B cell (primary cell): ENCODE measurements around the gene MYOCOS. TPM values are rescaled to one million over a fixed set of nuclear protein-coding genes. Genes with fewer than 3 reads are reported as not detected.

Experiments
- ATAC-seq: fragments of 200-7000 bp; cut with Tn5 transposase; one replicate; pipeline ENCODE4 v1.10.0; 2021; ENCODE audit warnings: low read depth, mild to moderate bottlenecking, moderate number of reproducible peaks, moderate library complexity
- CTCF ChIA-PET: fragments of 350-600 bp; sonication (Branson Sonifier 250); formaldehyde crosslinking; loops from one replicate; lab custom pipeline; 2021; ENCODE audit warnings: antibody characterized with exemption, inconsistent platforms; lab: Charles Lee
- POLR2A ChIA-PET: fragments of 350-600 bp; sonication (Branson Sonifier 250); formaldehyde crosslinking; loops from one replicate; lab custom pipeline; 2021; ENCODE audit warnings: antibody characterized with exemption; lab: Charles Lee
- DNase-seq: peaks from one replicate; pipeline ENCODE4 v3.0.0; 2013
- H2AFZ ChIP-seq: 2 replicates; pipeline ENCODE4 v1.6.1; 2012; ENCODE audit warnings: mild to moderate bottlenecking, low read depth, low read length; ENCODE audit not compliant: insufficient read depth, poor library complexity, severe bottlenecking
- H3K27ac ChIP-seq, 2 donors: 1 replicate in 1 of 2; 2 replicates in 1 of 2; pipeline ENCODE4 v1.5.1; 2012 to 2013; ENCODE audit warnings: low read length in 2 of 2, mild to moderate bottlenecking in 2 of 2, moderate library complexity in 1 of 2
- H3K27me3 ChIP-seq, 4 experiments: fragments of 200-600 bp in 1 of 4; sonication (generic) in 1 of 4; replicated peaks in 1 of 4; 1 replicate in 2 of 4; 2 replicates in 2 of 4; pipeline versions ENCODE4 v1.6.1 to v1.7.0; 2013 to 2016; ENCODE audit warnings: low read length in 3 of 4, mild to moderate bottlenecking in 2 of 4, mixed read lengths in 1 of 4, moderate library complexity in 1 of 4; ENCODE audit not compliant: insufficient read depth in 4 of 4, control insufficient read depth in 3 of 4; ENCODE audit errors: control extremely low read depth in 1 of 4
- H3K36me3 ChIP-seq, 2 experiments: replicated peaks in 1 of 2; 1 replicate in 1 of 2; 2 replicates in 1 of 2; pipeline versions ENCODE4 v1.6.1 to v1.7.1; 2013; ENCODE audit warnings: low read length in 1 of 2; ENCODE audit not compliant: insufficient read depth in 2 of 2, control insufficient read depth in 1 of 2; ENCODE audit errors: control extremely low read depth in 1 of 2, extremely low read depth in 1 of 2
- H3K4me1 ChIP-seq, 2 donors: fragments of 200-600 bp in 1 of 2; sonication (generic) in 1 of 2; 1 replicate in 1 of 2; 2 replicates in 1 of 2; pipeline versions ENCODE4 v1.5.1 to v1.6.1; 2013 to 2017; ENCODE audit warnings: low read length in 2 of 2; ENCODE audit not compliant: control insufficient read depth in 2 of 2, insufficient read depth in 2 of 2
- H3K4me2 ChIP-seq: replicated peaks from 2 replicates; pipeline ENCODE3; 2012; ENCODE audit warnings: mild to moderate bottlenecking, low read depth, low read length; ENCODE audit not compliant: poor library complexity, severe bottlenecking
- H3K4me3 ChIP-seq, 5 experiments: fragments of 200-600 bp in 1 of 5; sonication (generic) in 1 of 5; 1 replicate in 3 of 5; 2 replicates in 2 of 5; pipeline versions ENCODE4 v1.5.1 to v1.7.0; 2011 to 2016; ENCODE audit warnings: low read length in 4 of 5, mild to moderate bottlenecking in 4 of 5, low read depth in 2 of 5, control low read depth in 1 of 5, moderate library complexity in 1 of 5; ENCODE audit not compliant: insufficient read depth in 1 of 5; ENCODE audit errors: control extremely low read depth in 1 of 5, extremely low read depth in 1 of 5
- H3K79me2 ChIP-seq: fragments of 200-600 bp; sonication (generic); one replicate; pipeline ENCODE4 v1.6.0; 2016; ENCODE audit warnings: low read length; ENCODE audit not compliant: control insufficient read depth, insufficient read depth
- H3K9ac ChIP-seq: fragments of 200-600 bp; sonication (generic); 2 replicates; pipeline ENCODE4 v1.6.1; 2017; ENCODE audit warnings: mild to moderate bottlenecking, low read length, moderate library complexity
- H3K9me3 ChIP-seq, 3 donors: one replicate each; pipeline versions ENCODE4 v1.6.1 to v1.7.1; 2013; ENCODE audit warnings: low read length in 2 of 3; ENCODE audit not compliant: control insufficient read depth in 2 of 3, insufficient read depth in 1 of 3; ENCODE audit errors: control extremely low read depth in 1 of 3
- H4K20me1 ChIP-seq: 2 replicates; pipeline ENCODE4 v1.6.0; 2012; ENCODE audit warnings: mild to moderate bottlenecking, low read length; ENCODE audit not compliant: insufficient read depth, control insufficient read depth, poor library complexity, severe bottlenecking
- H3K27ac Mint-ChIP-seq: one replicate; pipeline ENCODE4 v1.8.0; 2021; ENCODE audit warnings: mixed read lengths
- H3K27me3 Mint-ChIP-seq: one replicate; pipeline ENCODE4 v1.8.0; 2021; ENCODE audit warnings: mixed read lengths
- H3K4me1 Mint-ChIP-seq: one replicate; pipeline ENCODE4 v1.8.0; 2021; ENCODE audit warnings: mixed read lengths
- H3K4me3 Mint-ChIP-seq: one replicate; pipeline ENCODE4 v1.8.0; 2021; ENCODE audit warnings: mixed read lengths
- H3K9me3 Mint-ChIP-seq: one replicate; pipeline ENCODE4 v1.8.0; 2022; ENCODE audit warnings: mixed read lengths; ENCODE audit not compliant: insufficient read depth
- EZH2 ChIP-seq: IDR thresholded peaks from 2 replicates; pipeline ENCODE4 v1.6.1; 2012; ENCODE audit warnings: borderline replicate concordance, low read depth, mild to moderate bottlenecking, moderate library complexity, low read length; ENCODE audit not compliant: insufficient read depth, poor library complexity, severe bottlenecking
- WGBS: methylation state at CpG from one replicate; pipeline ENCODE4 v1.1.5; 2013; ENCODE audit warnings: missing lambda C conversion rate; ENCODE audit not compliant: insufficient coverage; 5-methylcytosine and 5-hydroxymethylcytosine counted together
- intact Hi-C: fragments of 100-400 bp; cut with micrococcal nuclease; formaldehyde crosslinking; loops from one replicate; pipeline ENCODE4 v1.10.0; 2022
- polyA plus RNA-seq: library from polyadenylated mRNA; depleted of rRNA; stranded (reverse); fragments of >200 nt; gene quantifications from 2 replicates; pipeline ENCODE4 v1.2.3, GENCODE V29; 2012
- total RNA-seq, 2 donors: library from RNA; stranded (reverse); fragments of 120-200 nt in 1 of 2; gene quantifications; 1 replicate in 1 of 2; 2 replicates in 1 of 2; pipeline versions ENCODE4 v1.2.3 to v1.2.4, GENCODE V29; 2013 to 2022
- TF ChIP-seq, protein P1 (sequence below): fragments of 200-600 bp; IDR thresholded peaks from one replicate; pipeline ENCODE4 v1.8.0; 2022; ENCODE audit warnings: antibody characterized with exemption, mild to moderate bottlenecking

Gene MYOCOS
- total and polyA plus RNA-seq, 2 donors (not counting 1 experiment from before 2014, with no cell fraction given): 0.39 TPM; not detected in 1

DNA sequence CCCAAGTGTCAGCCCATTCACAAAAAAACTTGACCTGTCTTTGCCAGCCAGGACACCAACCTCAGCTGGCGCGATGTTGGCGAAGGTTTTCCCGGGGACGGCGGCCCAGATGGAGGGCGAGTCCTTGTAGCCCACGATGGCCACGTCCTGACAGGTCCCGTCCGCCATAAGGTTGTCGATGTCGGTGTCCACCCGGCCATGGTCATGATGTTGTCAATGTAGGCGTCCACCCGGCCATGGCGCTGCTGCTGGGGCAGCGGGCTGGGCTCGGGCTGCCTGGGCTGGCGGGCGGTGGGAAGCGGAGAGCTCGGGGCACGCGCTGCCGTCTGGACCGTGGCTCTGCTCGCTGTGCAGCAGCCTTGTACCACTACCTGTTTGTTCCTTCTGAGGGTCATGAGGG is 48.7 kb downstream of the MYOCOS start:
- POLR2A ChIA-PET: no interaction called here
- CTCF ChIA-PET: no interaction called here
- Histone ChIP-seq H3K79me2 (no peaks in the 10 kb centered on the region), H3K9me3 (no peaks in the 10 kb centered on the region), H3K4me3 (no peak overlapping the region), H4K20me1 (no peaks in the 10 kb centered on the region), H3K4me1 (no peaks in the 10 kb centered on the region), H2AFZ (no peak overlapping the region), H3K9ac (no peak overlapping the region), H3K4me2 (no peak overlapping the region), H3K36me3 (no peaks in the 10 kb centered on the region), H3K27me3 (no peaks in the 10 kb centered on the region), H3K27ac (no peak overlapping the region)
- Mint-ChIP-seq H3K27ac (no peak overlapping the region), H3K4me3 (no peak overlapping the region), H3K4me1 (no peaks in the 10 kb centered on the region), H3K9me3 (no peaks in the 10 kb centered on the region), H3K27me3 (peaks cover 16% of the 10 kb centered on the region)
- no peak for DNase-seq
- ATAC-seq: no peak
- WGBS: 98% methylated on average over 28 of the region's 28 CpGs
- TF ChIP-seq, protein P1, sequence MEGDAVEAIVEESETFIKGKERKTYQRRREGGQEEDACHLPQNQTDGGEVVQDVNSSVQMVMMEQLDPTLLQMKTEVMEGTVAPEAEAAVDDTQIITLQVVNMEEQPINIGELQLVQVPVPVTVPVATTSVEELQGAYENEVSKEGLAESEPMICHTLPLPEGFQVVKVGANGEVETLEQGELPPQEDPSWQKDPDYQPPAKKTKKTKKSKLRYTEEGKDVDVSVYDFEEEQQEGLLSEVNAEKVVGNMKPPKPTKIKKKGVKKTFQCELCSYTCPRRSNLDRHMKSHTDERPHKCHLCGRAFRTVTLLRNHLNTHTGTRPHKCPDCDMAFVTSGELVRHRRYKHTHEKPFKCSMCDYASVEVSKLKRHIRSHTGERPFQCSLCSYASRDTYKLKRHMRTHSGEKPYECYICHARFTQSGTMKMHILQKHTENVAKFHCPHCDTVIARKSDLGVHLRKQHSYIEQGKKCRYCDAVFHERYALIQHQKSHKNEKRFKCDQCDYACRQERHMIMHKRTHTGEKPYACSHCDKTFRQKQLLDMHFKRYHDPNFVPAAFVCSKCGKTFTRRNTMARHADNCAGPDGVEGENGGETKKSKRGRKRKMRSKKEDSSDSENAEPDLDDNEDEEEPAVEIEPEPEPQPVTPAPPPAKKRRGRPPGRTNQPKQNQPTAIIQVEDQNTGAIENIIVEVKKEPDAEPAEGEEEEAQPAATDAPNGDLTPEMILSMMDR: no peak
- TF ChIP-seq EZH2: no peak
- intact Hi-C loops: no loop called here

DNA sequence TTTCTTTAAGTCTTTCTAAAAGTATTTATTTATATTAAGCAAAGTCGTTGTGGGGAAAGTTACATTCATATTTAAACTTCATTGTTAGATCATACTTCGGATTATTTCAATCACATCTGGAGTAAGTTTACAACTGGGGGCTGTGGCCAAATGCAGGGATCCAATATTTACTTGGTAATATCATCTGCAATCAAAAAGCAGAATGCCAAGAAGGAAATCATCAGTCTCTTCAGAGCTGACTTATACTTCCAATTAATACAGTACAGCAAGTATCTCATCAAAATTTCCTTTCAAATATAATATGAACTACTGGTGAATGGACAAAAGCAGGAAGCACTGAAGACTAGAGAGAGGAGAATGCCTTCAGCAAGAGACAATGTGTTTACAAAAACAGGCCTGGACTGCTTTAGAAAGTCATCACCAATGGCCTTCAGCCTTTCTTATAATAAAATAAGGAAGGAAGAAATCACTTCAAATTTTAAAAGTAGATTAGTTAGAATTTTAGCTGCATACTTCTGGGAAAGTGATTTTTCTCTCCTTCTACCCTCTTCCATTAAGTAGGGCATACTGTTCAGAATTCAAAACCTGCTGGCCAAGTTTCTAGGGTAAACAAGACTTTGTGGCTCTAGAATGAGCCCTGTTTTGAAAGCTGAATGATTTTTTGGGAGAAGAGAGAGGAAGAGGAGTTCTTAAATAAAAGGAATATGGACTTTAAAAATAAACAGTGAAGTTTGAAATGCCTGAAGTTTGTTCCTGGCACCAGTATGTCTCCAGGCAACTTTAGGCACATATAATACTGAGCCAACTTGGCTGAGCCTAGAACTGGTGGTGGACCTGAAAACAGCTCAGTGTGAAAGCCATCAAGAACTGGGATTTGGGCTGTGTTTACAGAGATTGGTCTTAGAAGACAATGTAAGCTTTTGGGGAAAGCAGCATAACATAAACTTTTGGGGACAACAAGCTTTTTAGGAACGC is 52.7 kb downstream of the MYOCOS start:
- no CpG with 5 or more reads among the region's 3 CpGs for WGBS
- Histone ChIP-seq H3K4me3 (no peak overlapping the region), H3K4me2 (no peak overlapping the region), H4K20me1 (no peaks in the 10 kb centered on the region), H3K9ac (no peak overlapping the region), H3K27me3 (no peaks in the 10 kb centered on the region), H3K79me2 (no peaks in the 10 kb centered on the region), H3K36me3 (no peaks in the 10 kb centered on the region), H3K27ac (no peak overlapping the region), H3K9me3 (no peaks in the 10 kb centered on the region), H2AFZ (no peak overlapping the region), H3K4me1 (no peaks in the 10 kb centered on the region)
- no peaks in the 10 kb centered on the region for H3K9me3 Mint-ChIP-seq
- TF ChIP-seq, protein P1: no peak
- no peak for TF ChIP-seq EZH2
- intact Hi-C loops: no loop called here
- no peak overlapping the region for H3K27ac Mint-ChIP-seq
- CTCF ChIA-PET: no interaction called here
- DNase-seq (no peak), ATAC-seq (no peak)
- H3K27me3 Mint-ChIP-seq: peaks cover 21% of the 10 kb centered on the region
- no peak overlapping the region for H3K4me3 Mint-ChIP-seq
- no peaks in the 10 kb centered on the region for H3K4me1 Mint-ChIP-seq
- POLR2A ChIA-PET: no interaction called here
